Measurements from ENCODE around the gene NUDT1.

- TF ChIP-seq POLR2A (IDR thresholded peaks at IDR 0.05; ENCODE audit: low read length), result no peak
- no peak for TF ChIP-seq GATA1 (IDR thresholded peaks at IDR 0.05; ENCODE audit: low read depth, low read length)
These were observed 31.3 kb upstream of the NUDT1 start for GRCh38 chr7:2210551-2211258.
